WTC11 (cell line): Measurements from ENCODE around the gene PCDHAC2. TPM values are rescaled to one million over a fixed set of nuclear protein-coding genes. Genes with fewer than 3 reads are reported as not detected.

Experiments
- ATAC-seq: fragments of 200-7000 bp; cut with Tn5 transposase; 2 replicates; pipeline ENCODE4 v1.10.0; 2021; ENCODE audit warnings: mild to moderate bottlenecking, moderate library complexity
- CTCF ChIA-PET: fragments of 300-600 bp; sonication (Branson Sonifier 250); formaldehyde crosslinking; loops from one replicate; lab custom pipeline; 2021; ENCODE audit warnings: antibody characterized with exemption; lab: Charles Lee
- POLR2A ChIA-PET: fragments of 350-600 bp; sonication (Branson Sonifier 250); formaldehyde crosslinking; loops from one replicate; lab custom pipeline; 2021; ENCODE audit warnings: antibody characterized with exemption; lab: Charles Lee
- DNase-seq: peaks from one replicate; pipeline ENCODE4 v3.0.0; 2021; ENCODE audit warnings: low spot score
- H3K27ac Mint-ChIP-seq: 2 replicates; pipeline ENCODE4 v1.8.0; 2021; ENCODE audit warnings: mixed read lengths
- H3K27me3 Mint-ChIP-seq: 2 replicates; pipeline ENCODE4 v1.8.0; 2021; ENCODE audit warnings: low read depth, mild to moderate bottlenecking, moderate library complexity, mixed read lengths
- H3K36me3 Mint-ChIP-seq: 2 replicates; pipeline ENCODE4 v1.8.0; 2021; ENCODE audit warnings: mixed read lengths
- H3K4me1 Mint-ChIP-seq: 2 replicates; pipeline ENCODE4 v1.8.0; 2022; ENCODE audit warnings: mixed read lengths
- H3K4me3 Mint-ChIP-seq: 2 replicates; pipeline ENCODE4 v1.8.0; 2021; ENCODE audit warnings: mild to moderate bottlenecking, moderate library complexity, mixed read lengths
- H3K9me3 Mint-ChIP-seq: 2 replicates; pipeline ENCODE4 v1.8.0; 2021; ENCODE audit warnings: mixed read lengths
- ATF1 ChIP-seq: sonication (generic); formaldehyde crosslinking; IDR thresholded peaks from 2 replicates; pipeline ENCODE4 v1.8.1; 2023; ENCODE audit warnings: mild to moderate bottlenecking, moderate library complexity, missing genetic modification reagents
- ETV6 ChIP-seq: sonication (generic); formaldehyde crosslinking; IDR thresholded peaks from 2 replicates; pipeline ENCODE4 v1.8.1; 2022; ENCODE audit warnings: mild to moderate bottlenecking, missing genetic modification reagents
- JAZF1 ChIP-seq: fragments of 250-450 bp; sonication (Bioruptor Pico); IDR thresholded peaks from 2 replicates; pipeline ENCODE4 v1.9.0; 2021; ENCODE audit warnings: moderate library complexity, mild to moderate bottlenecking, inconsistent platforms
- JUN ChIP-seq: sonication (generic); formaldehyde crosslinking; IDR thresholded peaks from 2 replicates; pipeline ENCODE4 v1.8.0; 2023; ENCODE audit warnings: mild to moderate bottlenecking, missing genetic modification reagents
- KAT7 ChIP-seq: sonication (generic); formaldehyde crosslinking; IDR thresholded peaks from 2 replicates; pipeline ENCODE4 v1.8.1; 2023; ENCODE audit warnings: missing genetic modification reagents, mild to moderate bottlenecking, borderline replicate concordance
- NFATC4 ChIP-seq: fragments of 250-450 bp; sonication (Bioruptor Pico); IDR thresholded peaks from 2 replicates; pipeline ENCODE4 v1.9.0; 2021; ENCODE audit warnings: mild to moderate bottlenecking
- NFE2L1 ChIP-seq: sonication (generic); formaldehyde crosslinking; IDR thresholded peaks from 2 replicates; pipeline ENCODE4 v1.8.1; 2023; ENCODE audit warnings: missing genetic modification reagents
- NR1H2 ChIP-seq: sonication (generic); formaldehyde crosslinking; IDR thresholded peaks from 2 replicates; pipeline ENCODE4 v1.9.0; 2021; ENCODE audit warnings: mild to moderate bottlenecking, moderate library complexity, missing genetic modification reagents
- SOX15 ChIP-seq: fragments of 250-450 bp; sonication (Bioruptor Pico); IDR thresholded peaks from 2 replicates; pipeline ENCODE4 v1.9.0; 2021; ENCODE audit warnings: mild to moderate bottlenecking
- ZNF121 ChIP-seq: sonication (generic); formaldehyde crosslinking; IDR thresholded peaks from 2 replicates; pipeline ENCODE4 v1.8.0; 2023; ENCODE audit warnings: missing genetic modification reagents
- ZNF219 ChIP-seq: sonication (generic); formaldehyde crosslinking; IDR thresholded peaks from 2 replicates; pipeline ENCODE4 v1.8.0; 2023; ENCODE audit warnings: missing genetic modification reagents, mild to moderate bottlenecking, borderline replicate concordance
- ZNF423 ChIP-seq: fragments of 250-450 bp; sonication (Bioruptor Pico); IDR thresholded peaks from 2 replicates; pipeline ENCODE4 v2.1.2; 2022; ENCODE audit warnings: mild to moderate bottlenecking, moderate library complexity
- total RNA-seq: library from RNA; stranded (reverse); gene quantifications from 3 replicates; pipeline ENCODE4 v1.2.3, GENCODE V29; 2021
- TF ChIP-seq, protein P1 (sequence below): sonication (generic); formaldehyde crosslinking; IDR thresholded peaks from 2 replicates; pipeline ENCODE4 v1.8.1; 2022; ENCODE audit warnings: low read depth, missing genetic modification reagents, borderline replicate concordance
- TF ChIP-seq, protein P2 (sequence below): sonication (generic); formaldehyde crosslinking; IDR thresholded peaks from 2 replicates; pipeline ENCODE4 v1.8.0; 2022; ENCODE audit warnings: mild to moderate bottlenecking, missing genetic modification reagents
- TF ChIP-seq, protein P3 (sequence below): fragments of 250-450 bp; sonication (Bioruptor Pico); conservative IDR thresholded peaks from 2 replicates; pipeline ENCODE4 v1.9.0; 2021; ENCODE audit warnings: mild to moderate bottlenecking
- TF ChIP-seq, protein P4 (sequence below): sonication (generic); formaldehyde crosslinking; IDR thresholded peaks from 2 replicates; pipeline ENCODE4 v1.8.0; 2023; ENCODE audit warnings: mild to moderate bottlenecking, missing genetic modification reagents
- TF ChIP-seq, protein P5 (sequence below): sonication (generic); formaldehyde crosslinking; IDR thresholded peaks from 2 replicates; pipeline ENCODE4 v1.8.1; 2022; ENCODE audit warnings: mild to moderate bottlenecking, moderate library complexity, missing genetic modification reagents
- TF ChIP-seq, protein P6 (sequence below): sonication (generic); formaldehyde crosslinking; IDR thresholded peaks from 2 replicates; pipeline ENCODE4 v1.8.1; 2023; ENCODE audit warnings: mild to moderate bottlenecking, missing genetic modification reagents
- TF ChIP-seq, protein P7 (sequence below): sonication (generic); formaldehyde crosslinking; IDR thresholded peaks from 2 replicates; pipeline ENCODE4 v1.8.1; 2022; ENCODE audit warnings: missing genetic modification reagents, borderline replicate concordance
- TF ChIP-seq, protein P8 (sequence below): sonication (generic); formaldehyde crosslinking; IDR thresholded peaks from 2 replicates; pipeline ENCODE4 v1.8.1; 2022; ENCODE audit warnings: mild to moderate bottlenecking, missing genetic modification reagents, moderate library complexity, borderline replicate concordance

PCDHAC2 gene
- total RNA-seq, 1 experiment from 2014 or later = 11.3 TPM

DNA sequence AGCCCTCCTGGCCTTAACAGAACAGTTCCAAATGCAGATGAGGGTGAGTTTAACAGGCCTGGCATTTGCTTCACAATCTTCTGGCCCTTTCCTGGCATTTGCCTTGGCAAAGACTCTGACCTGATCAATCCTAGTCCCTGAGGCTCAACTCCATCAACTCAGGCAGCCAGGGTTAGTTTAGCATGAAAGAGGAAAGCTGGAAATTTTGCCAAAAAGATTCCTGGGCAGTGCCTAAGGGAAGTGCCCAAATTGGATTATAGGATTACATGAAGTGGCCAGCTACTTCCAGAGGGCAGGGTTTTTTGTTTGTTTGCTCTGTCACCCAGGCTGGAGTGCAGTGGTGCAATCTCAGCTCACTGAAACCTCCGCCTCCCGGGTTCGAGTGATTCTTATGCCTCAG, 36.8 kb downstream of the PCDHAC2 start:
- H3K9me3 Mint-ChIP-seq = no peaks in the 10 kb centered on the region
- peak overlapping the region; percentile 99 for H3K27ac Mint-ChIP-seq
- peaks cover 73% of the 10 kb centered on the region for H3K4me1 Mint-ChIP-seq
- no peak overlapping the region for H3K4me3 Mint-ChIP-seq
- ChIA-PET CTCF (interaction anchor here (1.2 to 7.3 kb wide), 4 partner anchors 36 to 121 kb away, joined by 3 to 86 read pairs (median 24); partner anchors contain the start of genes PCDHA13, PCDHAC1 and PCDHAC2), POLR2A (interaction anchor here (2.3 to 3.9 kb wide), 3 partner anchors 17 to 76 kb away, joined by 9 to 30 read pairs (median 12); partner anchors contain the start of genes PCDHAC1 and PCDHAC2)
- H3K27me3 Mint-ChIP-seq = no peaks in the 10 kb centered on the region
- no peak for TF ChIP-seq ZNF121 (CRISPR knock-in tag)
- TF ChIP-seq, protein P1, sequence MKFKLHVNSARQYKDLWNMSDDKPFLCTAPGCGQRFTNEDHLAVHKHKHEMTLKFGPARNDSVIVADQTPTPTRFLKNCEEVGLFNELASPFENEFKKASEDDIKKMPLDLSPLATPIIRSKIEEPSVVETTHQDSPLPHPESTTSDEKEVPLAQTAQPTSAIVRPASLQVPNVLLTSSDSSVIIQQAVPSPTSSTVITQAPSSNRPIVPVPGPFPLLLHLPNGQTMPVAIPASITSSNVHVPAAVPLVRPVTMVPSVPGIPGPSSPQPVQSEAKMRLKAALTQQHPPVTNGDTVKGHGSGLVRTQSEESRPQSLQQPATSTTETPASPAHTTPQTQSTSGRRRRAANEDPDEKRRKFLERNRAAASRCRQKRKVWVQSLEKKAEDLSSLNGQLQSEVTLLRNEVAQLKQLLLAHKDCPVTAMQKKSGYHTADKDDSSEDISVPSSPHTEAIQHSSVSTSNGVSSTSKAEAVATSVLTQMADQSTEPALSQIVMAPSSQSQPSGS (CRISPR knock-in tag) = no peak
- TF ChIP-seq, protein P2, sequence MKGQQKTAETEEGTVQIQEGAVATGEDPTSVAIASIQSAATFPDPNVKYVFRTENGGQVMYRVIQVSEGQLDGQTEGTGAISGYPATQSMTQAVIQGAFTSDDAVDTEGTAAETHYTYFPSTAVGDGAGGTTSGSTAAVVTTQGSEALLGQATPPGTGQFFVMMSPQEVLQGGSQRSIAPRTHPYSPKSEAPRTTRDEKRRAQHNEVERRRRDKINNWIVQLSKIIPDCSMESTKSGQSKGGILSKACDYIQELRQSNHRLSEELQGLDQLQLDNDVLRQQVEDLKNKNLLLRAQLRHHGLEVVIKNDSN = no peak
- TF ChIP-seq, protein P3, sequence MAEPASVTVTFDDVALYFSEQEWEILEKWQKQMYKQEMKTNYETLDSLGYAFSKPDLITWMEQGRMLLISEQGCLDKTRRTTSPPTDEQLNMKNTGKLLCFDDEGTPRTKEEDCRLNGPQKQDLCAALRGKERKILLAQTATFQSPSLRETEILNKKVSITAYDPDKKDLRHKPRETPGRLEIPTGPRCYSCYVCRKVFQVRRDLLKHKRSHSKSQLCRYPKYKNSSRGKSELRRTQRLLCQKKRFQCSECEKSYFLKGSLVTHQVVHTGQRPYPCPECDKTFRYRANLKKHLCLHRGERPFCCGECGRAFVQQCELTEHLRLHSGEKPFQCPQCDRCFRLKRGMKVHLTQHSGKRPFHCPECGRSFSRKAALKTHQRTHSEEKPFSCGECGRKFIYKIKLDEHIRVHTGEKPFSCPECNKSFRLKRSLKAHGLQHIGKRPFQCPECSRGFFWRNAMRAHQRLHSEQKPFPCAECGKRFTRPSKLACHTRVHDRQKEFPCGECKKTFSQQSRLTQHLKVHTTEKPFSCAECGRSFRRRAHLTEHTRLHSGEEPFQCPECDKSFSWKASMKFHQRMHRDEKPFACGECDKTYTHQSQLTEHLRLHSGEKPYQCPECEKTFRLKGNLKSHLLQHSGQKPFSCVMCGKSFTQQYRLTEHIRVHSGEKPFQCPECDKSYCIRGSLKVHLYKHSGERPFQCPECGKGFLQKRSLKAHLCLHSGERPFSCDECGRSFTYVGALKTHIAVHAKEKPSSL = no peak
- TF ChIP-seq, all 79 proteins: peak for 0
- ATAC-seq (no peak), DNase-seq (no peak)
- H3K36me3 Mint-ChIP-seq = peaks cover 10% of the 10 kb centered on the region; the same call in 1 of the 2 replicates

DNA sequence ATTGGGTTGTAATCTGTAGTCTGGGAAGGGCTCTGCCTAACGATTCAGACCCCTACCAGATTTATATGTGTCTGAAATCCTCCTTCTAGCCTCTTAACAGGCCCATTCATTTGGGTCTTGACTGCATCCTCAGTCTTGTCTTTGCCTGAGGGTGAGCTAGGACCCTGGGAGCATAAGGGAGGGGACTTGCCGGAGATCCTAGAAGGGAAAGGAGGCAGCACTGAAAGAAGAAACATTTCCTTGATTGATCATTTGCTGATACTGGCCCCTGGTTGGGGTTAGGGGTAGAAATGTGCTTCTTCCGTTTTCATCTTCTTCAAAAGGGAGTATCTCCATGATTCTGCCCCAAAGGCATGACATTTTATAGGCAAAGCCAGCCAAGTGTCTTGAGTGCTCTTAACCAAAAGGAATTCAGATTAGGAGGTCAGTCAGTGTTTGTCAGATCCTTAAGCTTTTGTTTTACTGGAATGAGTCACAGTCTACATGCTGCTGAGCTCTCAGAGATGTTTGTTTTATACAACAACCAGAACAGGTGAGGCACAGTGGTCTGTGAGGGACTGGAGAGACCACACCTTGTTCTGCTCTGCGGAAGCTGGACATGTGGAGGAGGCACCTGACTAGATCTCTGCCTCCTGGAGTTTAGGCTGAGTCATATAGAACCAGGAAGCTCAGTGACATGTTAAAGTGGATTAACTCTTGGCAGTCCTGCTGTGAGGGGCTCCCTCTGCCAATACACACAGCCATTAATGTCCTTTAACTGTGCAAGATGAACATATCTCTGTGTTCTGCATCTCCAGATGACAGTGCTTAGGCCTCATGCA, 37.7 kb downstream of the PCDHAC2 start:
- DNase-seq (no peak), ATAC-seq (peak; percentile 62)
- POLR2A ChIA-PET = interaction anchor here (0.9 to 3.9 kb wide), 5 partner anchors 18 to 122 kb away, joined by 3 to 30 read pairs (median 7); partner anchors contain the start of genes PCDHAC1 and PCDHAC2
- Mint-ChIP-seq H3K4me1 (peaks cover 67% of the 10 kb centered on the region), H3K27me3 (no peaks in the 10 kb centered on the region), H3K36me3 (peaks cover 10% of the 10 kb centered on the region; the same call in 1 of the 2 replicates), H3K9me3 (no peaks in the 10 kb centered on the region), H3K4me3 (peak overlapping the region; percentile 33), H3K27ac (peak overlapping the region; percentile 98)
- CTCF ChIA-PET = interaction anchor here (0.8 to 7.3 kb wide), 12 partner anchors 13 to 218 kb away, joined by 3 to 86 read pairs (median 5); partner anchors contain the start of genes PCDHA1, PCDHA10, PCDHAC1 and PCDHAC2
- TF ChIP-seq, protein P4, sequence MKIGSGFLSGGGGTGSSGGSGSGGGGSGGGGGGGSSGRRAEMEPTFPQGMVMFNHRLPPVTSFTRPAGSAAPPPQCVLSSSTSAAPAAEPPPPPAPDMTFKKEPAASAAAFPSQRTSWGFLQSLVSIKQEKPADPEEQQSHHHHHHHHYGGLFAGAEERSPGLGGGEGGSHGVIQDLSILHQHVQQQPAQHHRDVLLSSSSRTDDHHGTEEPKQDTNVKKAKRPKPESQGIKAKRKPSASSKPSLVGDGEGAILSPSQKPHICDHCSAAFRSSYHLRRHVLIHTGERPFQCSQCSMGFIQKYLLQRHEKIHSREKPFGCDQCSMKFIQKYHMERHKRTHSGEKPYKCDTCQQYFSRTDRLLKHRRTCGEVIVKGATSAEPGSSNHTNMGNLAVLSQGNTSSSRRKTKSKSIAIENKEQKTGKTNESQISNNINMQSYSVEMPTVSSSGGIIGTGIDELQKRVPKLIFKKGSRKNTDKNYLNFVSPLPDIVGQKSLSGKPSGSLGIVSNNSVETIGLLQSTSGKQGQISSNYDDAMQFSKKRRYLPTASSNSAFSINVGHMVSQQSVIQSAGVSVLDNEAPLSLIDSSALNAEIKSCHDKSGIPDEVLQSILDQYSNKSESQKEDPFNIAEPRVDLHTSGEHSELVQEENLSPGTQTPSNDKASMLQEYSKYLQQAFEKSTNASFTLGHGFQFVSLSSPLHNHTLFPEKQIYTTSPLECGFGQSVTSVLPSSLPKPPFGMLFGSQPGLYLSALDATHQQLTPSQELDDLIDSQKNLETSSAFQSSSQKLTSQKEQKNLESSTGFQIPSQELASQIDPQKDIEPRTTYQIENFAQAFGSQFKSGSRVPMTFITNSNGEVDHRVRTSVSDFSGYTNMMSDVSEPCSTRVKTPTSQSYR (CRISPR knock-in tag) = no peak; the same call in 1 of the 2 replicates
- TF ChIP-seq JAZF1 (CRISPR knock-in tag) (no peak), KAT7 (no peak), SOX15 (no peak), NR1H2 (no peak), ZNF423 (peak; percentile 72), ETV6 (CRISPR knock-in tag) (peak; percentile 72; the same call in 1 of the 2 replicates), NFE2L1 (CRISPR knock-in tag) (peak; percentile 87), ATF1 (no peak), NFATC4 (CRISPR knock-in tag) (no peak), JUN (CRISPR knock-in tag) (no peak; the same call in 1 of the 2 replicates), ZNF219 (CRISPR knock-in tag) (no peak)
- TF ChIP-seq, protein P5, sequence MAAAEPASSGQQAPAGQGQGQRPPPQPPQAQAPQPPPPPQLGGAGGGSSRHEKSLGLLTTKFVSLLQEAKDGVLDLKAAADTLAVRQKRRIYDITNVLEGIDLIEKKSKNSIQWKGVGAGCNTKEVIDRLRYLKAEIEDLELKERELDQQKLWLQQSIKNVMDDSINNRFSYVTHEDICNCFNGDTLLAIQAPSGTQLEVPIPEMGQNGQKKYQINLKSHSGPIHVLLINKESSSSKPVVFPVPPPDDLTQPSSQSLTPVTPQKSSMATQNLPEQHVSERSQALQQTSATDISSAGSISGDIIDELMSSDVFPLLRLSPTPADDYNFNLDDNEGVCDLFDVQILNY (CRISPR knock-in tag) = no peak
- TF ChIP-seq, protein P6, sequence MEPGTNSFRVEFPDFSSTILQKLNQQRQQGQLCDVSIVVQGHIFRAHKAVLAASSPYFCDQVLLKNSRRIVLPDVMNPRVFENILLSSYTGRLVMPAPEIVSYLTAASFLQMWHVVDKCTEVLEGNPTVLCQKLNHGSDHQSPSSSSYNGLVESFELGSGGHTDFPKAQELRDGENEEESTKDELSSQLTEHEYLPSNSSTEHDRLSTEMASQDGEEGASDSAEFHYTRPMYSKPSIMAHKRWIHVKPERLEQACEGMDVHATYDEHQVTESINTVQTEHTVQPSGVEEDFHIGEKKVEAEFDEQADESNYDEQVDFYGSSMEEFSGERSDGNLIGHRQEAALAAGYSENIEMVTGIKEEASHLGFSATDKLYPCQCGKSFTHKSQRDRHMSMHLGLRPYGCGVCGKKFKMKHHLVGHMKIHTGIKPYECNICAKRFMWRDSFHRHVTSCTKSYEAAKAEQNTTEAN (CRISPR knock-in tag) = 0 out of 2 replicates have a peak, but pooled peaks have one; percentile 31
- TF ChIP-seq, protein P7, sequence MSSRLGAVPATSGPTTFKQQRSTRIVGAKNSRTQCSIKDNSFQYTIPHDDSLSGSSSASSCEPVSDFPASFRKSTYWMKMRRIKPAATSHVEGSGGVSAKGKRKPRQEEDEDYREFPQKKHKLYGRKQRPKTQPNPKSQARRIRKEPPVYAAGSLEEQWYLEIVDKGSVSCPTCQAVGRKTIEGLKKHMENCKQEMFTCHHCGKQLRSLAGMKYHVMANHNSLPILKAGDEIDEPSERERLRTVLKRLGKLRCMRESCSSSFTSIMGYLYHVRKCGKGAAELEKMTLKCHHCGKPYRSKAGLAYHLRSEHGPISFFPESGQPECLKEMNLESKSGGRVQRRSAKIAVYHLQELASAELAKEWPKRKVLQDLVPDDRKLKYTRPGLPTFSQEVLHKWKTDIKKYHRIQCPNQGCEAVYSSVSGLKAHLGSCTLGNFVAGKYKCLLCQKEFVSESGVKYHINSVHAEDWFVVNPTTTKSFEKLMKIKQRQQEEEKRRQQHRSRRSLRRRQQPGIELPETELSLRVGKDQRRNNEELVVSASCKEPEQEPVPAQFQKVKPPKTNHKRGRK (CRISPR knock-in tag) = no peak
- TF ChIP-seq, protein P8, sequence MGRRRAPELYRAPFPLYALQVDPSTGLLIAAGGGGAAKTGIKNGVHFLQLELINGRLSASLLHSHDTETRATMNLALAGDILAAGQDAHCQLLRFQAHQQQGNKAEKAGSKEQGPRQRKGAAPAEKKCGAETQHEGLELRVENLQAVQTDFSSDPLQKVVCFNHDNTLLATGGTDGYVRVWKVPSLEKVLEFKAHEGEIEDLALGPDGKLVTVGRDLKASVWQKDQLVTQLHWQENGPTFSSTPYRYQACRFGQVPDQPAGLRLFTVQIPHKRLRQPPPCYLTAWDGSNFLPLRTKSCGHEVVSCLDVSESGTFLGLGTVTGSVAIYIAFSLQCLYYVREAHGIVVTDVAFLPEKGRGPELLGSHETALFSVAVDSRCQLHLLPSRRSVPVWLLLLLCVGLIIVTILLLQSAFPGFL (CRISPR knock-in tag) = no peak
